ENCODE results near the gene TEX261.

The TEX261 gene

DNA sequence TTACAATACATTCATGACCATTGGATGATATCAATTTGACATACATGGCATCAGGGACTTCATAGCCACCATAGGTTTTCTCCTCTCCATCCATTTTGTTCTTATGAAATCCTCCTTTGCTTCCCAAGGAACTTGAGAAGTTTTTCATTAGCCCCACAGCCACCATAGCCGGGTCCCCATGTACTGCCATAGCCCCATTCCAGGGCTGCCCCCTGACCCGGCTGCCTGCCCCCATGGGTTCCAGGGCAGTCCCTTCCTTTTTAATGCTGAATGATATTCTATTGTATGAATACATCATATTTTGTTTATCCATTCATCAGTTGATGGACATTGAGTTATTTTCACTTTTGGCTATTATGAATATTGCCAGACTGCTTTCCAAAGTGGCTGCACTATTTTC lies 38.5 kb downstream of the TEX261 start:
- DNase-seq = no peak

DNA sequence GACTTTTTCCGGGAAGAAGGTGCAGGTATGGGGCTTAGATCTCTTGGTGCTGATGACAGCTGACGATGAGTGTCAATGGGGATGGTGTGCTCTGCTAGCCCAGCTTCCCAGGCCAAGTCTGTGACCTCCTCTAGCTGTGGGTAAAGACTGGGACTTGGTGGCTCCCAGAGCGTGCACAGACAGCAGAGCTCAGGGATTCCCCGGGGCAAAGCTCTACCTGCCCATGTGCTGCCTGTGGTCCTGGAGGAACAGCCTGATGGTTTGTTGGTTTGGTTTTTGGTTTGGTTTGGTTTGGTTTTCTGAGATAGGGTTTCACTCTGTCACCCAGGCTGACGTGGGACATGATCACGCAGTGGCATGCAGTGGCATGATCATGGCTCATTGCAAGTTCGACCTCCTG lies 39.8 kb downstream of the TEX261 start:
- DNase-seq = no peak

GRCh38 chr2:70949086-70949485 lies 45.6 kb downstream of the TEX261 start:
- no peak for DNase-seq

DNA sequence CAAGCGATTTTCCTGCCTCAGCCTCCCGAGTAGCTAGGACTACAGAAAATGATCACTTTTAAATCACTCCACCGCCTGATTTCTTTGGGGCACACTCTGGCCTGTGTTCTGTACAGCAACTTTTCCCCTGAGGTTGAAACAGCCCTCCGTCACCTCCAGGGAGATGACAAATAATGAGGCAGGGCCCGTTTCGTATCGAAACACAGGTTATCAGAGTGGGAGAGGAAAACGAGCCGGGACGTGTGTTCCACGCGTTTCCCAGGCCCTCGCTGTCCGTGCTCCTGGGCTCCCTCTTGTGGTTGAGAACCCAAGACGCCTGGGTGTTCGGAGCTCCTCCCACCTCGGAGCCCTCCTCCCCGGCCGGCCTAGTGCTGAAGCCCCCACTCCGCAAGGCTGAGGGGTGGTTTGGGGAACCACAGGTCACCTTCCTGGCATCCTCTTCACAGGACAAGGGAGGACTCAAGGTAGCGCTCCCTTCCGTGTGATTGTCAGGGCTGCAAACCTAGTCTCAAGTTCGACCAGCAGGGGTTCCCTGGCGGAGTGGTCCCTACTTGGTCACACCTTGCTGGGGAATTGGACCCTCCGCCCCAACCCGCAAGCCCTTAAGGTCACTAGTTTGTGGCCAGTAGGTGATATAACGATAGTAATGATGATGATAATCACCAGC lies 46.2 kb downstream of the TEX261 start:
- peak; percentile 91 for DNase-seq

GRCh38 chr2:70947556-70948184 lies 47.0 kb downstream of the TEX261 start:
- DNase-seq = peak; percentile 59

DNA sequence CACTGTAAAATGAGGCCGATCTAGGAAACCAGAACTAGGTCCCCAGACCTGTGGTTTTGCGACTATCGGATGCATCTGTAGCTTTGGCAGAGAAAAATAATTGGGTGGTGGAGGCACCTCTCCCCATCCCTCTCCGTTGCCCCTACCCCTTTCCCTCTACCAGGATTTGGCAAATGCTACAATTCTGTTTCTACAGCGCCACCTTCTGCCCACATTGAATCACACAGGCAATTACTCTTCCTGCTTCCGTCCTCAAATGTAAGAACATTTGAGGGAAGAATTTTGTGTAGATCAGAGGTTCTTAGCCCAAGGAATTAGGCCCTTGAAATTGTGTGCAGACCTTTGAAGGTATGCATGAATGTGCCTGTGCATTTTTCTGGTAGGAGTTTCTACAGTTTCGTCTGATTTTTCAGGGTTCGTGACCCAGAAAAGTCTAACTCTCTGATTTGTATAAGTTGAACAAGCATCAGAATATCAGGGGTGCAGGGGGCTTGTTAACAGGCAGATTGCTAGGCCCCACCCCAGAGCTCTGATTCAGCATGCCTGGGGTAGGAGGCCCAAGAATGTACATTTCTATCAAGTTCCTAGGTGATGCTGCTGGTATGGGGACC lies 47.7 kb downstream of the TEX261 start:
- DNase-seq = peak; percentile 88

- no peak for DNase-seq
Observed at GRCh38 chr2:70944111-70944690, 50.5 kb downstream of the TEX261 start.

GRCh38 chr2:70943205-70943871 lies 51.3 kb downstream of the TEX261 start:
- no peak for DNase-seq

GRCh38 chr2:70942396-70943204 lies 52.1 kb downstream of the TEX261 start:
- no peak for DNase-seq

DNA sequence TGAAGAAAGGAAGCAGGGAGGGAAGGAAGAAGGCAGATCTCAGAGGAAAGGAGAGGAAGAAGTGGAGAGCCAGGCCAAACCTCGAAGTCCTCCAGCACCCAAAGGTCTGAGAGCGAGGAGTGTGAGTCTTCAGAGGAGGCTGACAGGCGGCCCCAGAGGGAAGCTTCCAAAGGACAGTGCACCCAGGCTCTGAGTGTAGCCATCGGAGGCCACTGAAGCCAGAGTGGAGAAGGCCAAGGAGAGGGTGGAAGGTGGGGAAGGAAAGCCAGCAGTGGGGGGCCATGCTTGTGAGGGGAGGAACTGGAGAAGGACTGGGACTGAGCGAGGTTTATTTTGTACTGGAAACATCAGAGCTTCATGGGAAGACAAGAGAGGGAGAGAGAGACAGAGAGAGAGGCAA lies 53.0 kb downstream of the TEX261 start:
- DNase-seq = no peak

DNA sequence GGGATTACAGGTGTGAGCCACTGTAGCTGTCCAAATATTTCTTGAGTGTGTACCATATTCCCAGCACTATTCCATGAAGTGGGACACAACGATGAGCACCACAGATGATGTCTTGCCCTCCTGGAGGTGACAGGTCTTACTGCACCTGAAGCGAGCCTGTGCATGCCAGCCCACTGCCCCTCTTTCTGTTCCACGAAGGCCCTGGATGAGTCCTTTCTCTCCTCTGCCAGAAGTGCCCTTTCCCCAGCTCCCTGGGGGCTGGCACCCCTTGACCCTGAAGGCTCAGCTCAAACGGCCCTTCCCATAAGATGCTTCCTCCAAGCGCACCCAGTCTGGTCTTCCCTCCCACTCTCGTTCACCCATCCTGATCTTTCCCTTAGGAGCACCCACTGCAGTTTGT lies 53.5 kb downstream of the TEX261 start:
- no peak for DNase-seq

DNA sequence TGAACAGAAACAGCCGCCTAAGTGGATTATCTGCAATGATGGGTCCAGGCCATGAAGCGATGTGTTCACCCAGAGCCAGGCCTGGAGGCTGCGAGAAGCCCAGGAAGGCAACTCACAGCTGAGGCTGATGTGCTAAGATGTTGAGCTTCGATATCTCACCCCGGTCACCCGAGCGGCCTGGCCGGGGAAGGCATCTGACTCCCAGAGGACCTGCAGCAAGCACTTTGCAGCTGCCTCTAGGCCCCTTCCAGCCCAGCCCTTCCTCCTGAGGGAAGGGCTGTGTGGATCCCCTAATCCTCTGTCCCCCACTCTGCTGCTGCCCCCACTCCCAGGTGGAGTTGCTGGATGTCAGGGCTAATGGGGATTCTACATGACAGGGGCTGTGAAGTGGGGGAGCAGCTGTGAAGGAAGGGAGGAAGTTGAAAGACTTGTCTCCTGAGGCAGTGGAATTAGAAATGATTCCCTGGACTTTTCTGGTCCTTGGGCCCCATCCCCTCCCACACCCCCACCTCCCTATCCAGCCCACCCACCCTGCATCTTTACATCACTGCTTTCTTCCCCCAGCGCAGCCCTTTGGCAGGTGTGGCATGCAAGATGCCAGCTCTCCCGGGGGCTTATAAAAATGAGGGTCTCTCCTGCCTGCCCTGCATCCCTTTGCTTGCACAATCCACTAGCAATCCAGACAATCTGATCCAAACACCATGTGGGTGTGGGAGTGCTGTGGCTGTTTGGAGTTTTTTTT lies 54.7 kb downstream of the TEX261 start:
- DNase-seq = peak; percentile 63

DNA sequence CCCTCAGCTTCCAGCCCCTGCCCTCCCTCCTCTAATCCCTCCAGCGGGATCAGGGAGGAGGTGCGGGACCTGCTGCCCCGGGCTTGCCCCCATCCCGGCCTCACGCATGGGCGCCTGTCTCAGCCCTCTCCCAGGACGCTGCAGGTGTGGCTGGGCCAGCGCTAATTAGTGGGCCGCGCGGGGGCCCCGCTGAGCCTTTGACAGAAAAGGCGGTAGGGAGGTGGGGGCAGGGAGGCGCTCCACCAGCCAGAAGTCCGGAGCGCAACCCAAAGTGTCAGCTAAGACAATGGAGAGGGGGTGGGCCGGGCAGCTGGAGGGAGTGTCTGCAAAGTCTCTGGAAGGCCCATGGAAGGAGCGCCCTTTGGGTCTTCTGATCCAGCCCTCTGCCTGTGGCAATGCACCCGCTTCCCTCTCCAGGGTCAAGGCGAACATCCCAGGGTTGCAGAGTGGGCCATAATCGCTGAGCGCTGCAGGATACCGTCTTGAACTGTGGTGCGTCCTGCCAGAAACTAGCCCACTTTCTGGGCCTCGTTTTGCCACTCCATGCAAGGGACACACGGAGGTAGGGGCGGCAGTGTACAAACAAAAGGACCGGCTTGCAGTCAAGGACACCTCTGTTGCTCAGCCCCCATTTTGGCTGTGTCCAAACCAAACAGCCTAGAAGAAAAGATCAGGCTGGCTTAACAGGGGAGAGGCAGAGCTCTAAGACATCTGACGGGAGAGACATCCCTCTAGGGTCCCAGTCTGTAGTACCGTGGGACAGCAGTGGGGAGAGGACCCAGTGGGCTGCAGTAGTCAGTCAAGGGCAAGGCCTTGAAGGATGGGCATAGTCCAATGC lies 55.5 kb downstream of the TEX261 start:
- DNase-seq = peak; percentile 49

GRCh38 chr2:70938586-70938950 lies 56.1 kb downstream of the TEX261 start:
- DNase-seq = no peak

DNA sequence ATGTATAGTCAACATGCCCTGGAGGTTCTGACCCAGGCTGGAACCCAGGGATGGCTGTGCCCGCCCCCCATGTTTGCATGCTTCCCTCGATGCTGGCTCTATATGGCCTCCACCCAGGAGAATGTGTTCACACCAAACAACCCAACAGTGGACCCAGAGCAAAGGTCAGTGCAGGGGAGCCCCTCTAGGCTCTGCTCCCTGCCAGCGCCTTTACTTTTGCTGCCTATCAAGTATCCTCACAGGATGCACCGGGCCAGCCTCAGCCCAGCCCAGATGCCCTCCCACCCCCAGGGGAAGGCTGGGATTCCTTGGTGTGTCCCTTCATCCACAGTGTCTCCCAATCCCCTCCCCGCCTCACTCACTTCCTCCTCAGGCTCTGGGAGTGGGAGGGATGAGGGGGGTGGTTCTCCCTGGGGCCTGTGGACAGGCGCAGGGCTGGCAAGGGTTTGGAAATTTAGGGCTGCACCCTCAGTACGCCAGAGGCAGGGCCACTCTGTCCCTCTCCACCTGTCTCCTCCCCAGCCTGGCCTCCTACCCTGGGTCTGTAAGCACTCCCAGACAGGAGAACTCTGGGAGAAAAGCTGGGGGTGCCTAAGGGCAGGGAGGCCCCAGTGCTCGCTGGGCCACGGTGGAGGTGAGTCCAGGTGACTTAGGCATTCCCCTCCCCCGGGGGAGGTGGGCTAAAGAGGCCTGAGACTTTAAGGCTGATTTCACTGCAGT lies 56.6 kb downstream of the TEX261 start:
- no peak for DNase-seq

DNA sequence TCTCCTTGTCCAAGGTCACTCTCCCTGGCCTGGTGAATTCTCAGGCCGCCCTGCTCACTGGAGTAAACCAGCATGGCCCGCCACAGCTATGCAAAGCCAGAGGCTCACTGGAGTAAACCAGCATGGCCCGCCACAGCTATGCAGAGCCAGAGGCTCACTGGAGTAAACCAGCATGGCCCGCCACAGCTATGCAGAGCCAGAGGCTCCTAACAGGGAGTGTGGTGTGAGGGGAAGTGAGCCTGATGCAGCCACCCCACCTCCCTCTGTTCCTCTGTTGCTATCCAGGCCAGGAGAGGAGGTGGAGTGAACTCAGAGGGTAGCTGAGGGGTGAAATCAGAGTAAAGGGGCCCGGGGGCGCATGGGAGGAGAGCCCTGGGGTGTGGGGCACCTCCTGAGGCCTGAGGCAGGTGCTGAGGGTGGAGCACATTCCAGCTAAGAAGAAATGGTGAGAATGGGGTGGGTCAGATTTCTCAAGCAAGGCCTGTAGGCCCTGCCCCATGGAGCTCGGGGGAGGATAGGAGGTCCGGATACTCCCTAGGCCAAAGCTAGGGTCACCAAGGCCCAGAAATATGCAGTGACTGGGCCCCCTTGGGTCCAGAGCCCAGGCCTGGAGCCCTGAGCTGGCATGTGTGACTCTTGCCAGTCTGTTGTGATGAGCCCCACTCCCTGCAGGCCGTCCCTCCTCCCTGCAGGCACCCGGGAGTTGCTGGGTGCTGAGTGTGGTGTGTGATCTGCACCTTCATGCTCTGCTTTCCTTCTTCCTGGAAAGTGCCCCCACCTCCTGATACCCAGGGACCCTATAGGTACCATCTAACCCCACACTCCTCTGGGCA lies 57.5 kb downstream of the TEX261 start:
- no peak for DNase-seq

DNA sequence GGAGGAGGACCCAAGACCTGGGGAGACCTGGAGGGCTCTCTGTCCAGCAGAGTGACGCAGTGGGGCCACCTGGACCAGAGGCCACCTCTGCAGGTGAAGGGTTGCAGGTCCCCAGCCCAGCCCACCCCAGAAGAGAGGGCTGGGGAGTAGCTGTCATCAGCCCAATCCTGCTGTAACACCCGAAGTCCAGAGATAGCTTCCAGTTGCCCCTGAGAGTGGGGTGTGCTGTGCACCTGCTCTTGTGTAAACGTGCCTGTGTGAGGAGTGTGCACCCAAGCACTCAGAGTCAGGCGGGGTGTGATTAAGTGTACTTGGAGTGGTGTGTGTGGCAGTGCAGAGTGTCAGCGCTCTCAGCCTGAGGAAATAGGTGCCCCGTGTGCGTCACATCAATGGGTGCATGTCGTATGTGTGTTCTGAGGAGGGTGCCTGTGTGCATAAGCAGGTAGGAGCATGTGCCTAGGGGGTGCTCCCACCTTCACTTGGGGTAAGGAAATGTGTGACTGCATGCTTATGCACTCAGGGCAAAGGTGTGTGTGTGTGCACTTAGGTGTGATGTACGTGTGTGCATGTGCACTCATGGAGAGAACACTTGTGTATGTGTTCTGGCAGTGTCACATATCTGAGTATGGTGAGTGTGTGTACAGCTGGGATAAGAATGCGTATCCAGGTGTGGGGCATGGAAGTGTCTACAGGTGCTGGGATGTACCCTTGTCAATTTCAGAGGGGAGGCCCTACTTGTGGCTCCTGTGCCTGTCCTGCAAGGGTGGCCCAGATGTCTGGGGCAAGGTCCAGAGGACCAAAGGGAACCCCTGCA lies 58.3 kb downstream of the TEX261 start:
- no peak for DNase-seq

All from NCI-H82 (cell line).